ENCODE measurements around the gene SYT13.
A peak's percentile ranks its signal among the peaks of the same experiment; 100 is the strongest.

Gene SYT13

DNA sequence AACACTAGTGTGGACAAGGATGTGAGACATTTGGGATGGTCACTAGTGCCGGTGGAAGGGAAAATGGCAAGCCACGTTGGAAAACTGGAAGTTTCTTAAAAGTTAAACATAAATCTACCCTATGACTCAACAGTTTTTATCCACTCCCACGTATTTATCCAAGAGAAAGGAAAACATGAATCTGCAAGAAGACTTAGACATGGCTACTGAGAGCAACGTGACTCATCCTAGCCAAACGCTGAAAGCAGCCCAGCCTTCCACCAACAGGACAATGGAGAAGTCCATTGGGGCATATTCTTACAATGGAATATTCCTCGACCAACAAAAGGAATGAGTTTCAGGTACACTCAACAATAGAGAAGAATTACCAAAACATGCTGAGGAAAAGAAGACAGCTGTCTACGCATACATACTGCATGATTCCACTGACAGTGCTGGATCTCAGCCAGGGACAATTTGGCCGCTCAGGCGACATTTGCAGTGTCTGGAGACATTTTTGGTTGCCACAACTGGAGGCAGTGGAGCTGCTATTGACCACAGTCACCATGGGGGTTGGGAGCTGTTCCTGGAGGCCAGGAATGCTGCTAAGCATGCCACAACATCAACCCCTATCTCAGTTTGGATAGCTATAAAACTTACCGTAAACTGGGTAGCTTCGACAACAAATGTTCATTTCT lies 21.2 kb downstream of the SYT13 start:
- H3K4me3 ChIP-seq (ENCODE audit: low read depth, low read length) = no peak overlapping the region

DNA sequence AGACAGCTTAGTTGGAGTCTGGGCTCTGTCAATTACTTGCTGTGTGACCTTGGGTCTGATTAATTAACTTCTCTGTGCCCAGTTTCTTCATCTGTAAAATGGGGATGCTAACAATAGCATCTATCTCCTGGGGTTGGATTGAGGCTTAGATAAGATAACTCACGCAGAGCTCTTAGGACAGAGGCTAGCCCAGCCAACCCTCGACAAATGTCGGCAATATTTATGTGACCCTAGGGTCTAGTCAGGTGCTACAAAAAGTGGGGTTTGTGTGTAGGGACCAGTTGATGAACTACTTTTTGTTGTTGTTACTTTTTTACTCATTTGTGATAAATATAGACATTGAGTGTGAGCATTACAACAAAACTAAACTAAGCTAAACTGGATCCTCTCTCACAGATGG lies 22.4 kb downstream of the SYT13 start:
- in situ Hi-C loops (cut with HindIII; ENCODE audit: low sequenced_read_pairs) = no loop called here
- DNase-seq (ENCODE audit: low read depth) = no peak
- no peak overlapping the region for H3K4me3 ChIP-seq (ENCODE audit: low read depth, low read length)
- TF ChIP-seq, protein P1, sequence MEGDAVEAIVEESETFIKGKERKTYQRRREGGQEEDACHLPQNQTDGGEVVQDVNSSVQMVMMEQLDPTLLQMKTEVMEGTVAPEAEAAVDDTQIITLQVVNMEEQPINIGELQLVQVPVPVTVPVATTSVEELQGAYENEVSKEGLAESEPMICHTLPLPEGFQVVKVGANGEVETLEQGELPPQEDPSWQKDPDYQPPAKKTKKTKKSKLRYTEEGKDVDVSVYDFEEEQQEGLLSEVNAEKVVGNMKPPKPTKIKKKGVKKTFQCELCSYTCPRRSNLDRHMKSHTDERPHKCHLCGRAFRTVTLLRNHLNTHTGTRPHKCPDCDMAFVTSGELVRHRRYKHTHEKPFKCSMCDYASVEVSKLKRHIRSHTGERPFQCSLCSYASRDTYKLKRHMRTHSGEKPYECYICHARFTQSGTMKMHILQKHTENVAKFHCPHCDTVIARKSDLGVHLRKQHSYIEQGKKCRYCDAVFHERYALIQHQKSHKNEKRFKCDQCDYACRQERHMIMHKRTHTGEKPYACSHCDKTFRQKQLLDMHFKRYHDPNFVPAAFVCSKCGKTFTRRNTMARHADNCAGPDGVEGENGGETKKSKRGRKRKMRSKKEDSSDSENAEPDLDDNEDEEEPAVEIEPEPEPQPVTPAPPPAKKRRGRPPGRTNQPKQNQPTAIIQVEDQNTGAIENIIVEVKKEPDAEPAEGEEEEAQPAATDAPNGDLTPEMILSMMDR (IDR thresholded peaks at IDR 0.05; ENCODE audit: low read depth, low read length, missing control alignments) = no peak

More for the DNA sequence above, 21.2 kb downstream of the SYT13 start:
- in situ Hi-C loops (cut with HindIII; ENCODE audit: low sequenced_read_pairs) = no loop called here
- DNase-seq (ENCODE audit: low read depth) = peak; percentile 29
- TF ChIP-seq, protein P1 (IDR thresholded peaks at IDR 0.05; ENCODE audit: low read depth, low read length, missing control alignments) = no peak

DNA sequence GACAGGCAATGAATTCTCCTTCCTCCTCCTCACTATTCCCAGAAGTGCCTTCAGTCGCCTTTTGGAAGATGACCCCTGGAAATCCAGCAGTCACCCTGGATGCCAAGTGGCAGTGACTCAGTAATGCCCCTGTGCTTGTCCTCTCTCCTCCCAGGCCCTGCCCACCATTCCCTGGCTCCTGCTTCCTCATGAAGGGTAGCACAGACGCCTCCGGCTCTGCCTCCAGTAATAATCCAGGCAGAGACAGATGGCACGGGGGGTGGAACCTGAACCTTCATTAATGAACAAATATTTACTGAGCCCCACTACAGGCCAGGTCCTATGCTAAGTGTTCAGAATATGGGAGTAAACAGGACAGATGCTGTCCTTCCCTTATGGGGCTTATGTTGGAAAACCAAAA lies 23.2 kb downstream of the SYT13 start:
- in situ Hi-C loops (cut with HindIII; ENCODE audit: low sequenced_read_pairs) = no loop called here
- TF ChIP-seq, protein P1 (IDR thresholded peaks at IDR 0.05; ENCODE audit: low read depth, low read length, missing control alignments) = no peak
- DNase-seq (ENCODE audit: low read depth) = no peak
- no peak overlapping the region for H3K4me3 ChIP-seq (ENCODE audit: low read depth, low read length)

DNA sequence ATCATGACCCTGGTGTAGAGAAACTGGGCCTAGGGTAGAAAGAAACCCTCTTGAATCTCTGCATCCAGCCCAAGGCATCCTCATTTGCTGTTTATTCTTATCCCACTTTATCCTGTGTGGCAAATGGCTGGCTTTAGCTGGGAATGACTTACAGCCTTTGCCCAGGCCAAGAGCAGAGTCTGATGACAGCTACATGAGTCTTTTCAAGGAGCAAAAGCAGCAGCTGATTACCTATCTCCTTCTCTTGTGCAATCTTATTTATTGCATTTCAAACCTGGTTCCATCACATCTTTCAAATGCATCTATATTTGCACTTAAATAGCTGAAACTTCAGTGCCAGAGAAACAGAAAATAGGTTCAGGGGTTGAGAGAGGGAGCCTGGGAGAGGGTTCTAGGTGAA lies 26.1 kb downstream of the SYT13 start:
- no peak overlapping the region for H3K4me3 ChIP-seq (ENCODE audit: low read depth, low read length)
- DNase-seq (ENCODE audit: low read depth) = no peak
- in situ Hi-C loops (cut with HindIII; ENCODE audit: low sequenced_read_pairs) = no loop called here
- TF ChIP-seq, protein P1 (IDR thresholded peaks at IDR 0.05; ENCODE audit: low read depth, low read length, missing control alignments) = no peak

DNA sequence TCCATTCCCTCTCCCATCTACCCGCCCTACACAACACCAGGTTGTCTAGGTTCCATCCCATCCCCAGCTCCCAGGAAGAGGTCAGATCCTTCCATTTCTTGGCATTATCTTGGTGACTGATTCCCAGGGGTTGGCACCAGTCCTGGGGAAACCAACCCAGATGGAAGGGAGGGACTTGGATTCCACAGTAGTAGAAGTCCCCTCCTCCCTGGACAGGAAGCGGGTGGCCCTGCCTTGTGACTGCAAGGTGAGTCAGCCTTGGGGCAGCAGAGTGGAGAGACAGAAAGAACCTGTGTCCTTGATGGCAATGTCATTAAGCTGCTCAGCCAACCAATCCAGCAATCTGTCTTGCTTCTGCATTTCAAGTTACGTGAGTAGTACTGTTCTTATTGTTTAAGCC lies 26.5 kb downstream of the SYT13 start:
- in situ Hi-C loops (cut with HindIII; ENCODE audit: low sequenced_read_pairs) = no loop called here
- no peak for DNase-seq (ENCODE audit: low read depth)
- TF ChIP-seq, protein P1 (IDR thresholded peaks at IDR 0.05; ENCODE audit: low read depth, low read length, missing control alignments) = no peak
- no peak overlapping the region for H3K4me3 ChIP-seq (ENCODE audit: low read depth, low read length)

DNA sequence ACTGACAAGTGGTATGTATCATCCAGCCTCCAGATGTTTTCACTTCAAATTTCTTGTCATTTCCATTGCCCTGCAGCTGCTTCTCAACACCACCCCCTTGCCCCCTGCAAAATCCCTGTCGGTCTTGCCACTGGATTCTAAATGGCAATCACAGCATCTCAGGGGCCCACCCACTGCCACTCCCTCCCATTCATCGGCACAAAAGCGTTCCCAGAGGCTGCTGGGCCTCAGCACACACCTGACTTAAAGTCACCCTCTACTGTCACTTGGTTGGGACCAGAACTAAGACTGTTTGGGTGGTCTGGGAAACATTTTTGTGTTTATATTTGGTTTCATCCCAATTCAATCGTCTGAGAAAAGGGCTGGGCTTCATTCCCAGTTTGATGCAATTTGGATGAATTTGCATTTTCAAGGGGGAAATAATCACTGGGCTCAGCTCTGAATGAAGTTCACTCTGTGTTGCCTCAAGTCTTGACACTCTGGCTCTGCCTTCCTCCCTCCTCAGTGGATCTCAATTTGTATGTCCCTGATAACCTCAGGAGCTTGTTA lies 27.1 kb downstream of the SYT13 start:
- no peak for DNase-seq (ENCODE audit: low read depth)
- no peak overlapping the region for H3K4me3 ChIP-seq (ENCODE audit: low read depth, low read length)
- in situ Hi-C loops (cut with HindIII; ENCODE audit: low sequenced_read_pairs) = no loop called here
- TF ChIP-seq, protein P1 (IDR thresholded peaks at IDR 0.05; ENCODE audit: low read depth, low read length, missing control alignments) = no peak
